Cardiac muscle cell (in vitro differentiated cells and primary cell): Measurements from ENCODE around the gene OSBPL5. TPM values are rescaled to one million over a fixed set of nuclear protein-coding genes. Genes with fewer than 3 reads are reported as not detected.

Experiments
- DNase-seq, 2 donors: peaks; one replicate each; pipeline versions ENCODE4 v3.0.0 to v3.0.0-alpha.2; 2010 to 2017; ENCODE audit warnings: low read depth in 1 of 2, low spot score in 1 of 2
- H3K27ac ChIP-seq: fragments of 200-600 bp; sonication (generic); 2 replicates; pipeline ENCODE4 v1.5.1; 2016
- H3K27me3 ChIP-seq: fragments of 200-600 bp; sonication (generic); 2 replicates; pipeline ENCODE4 v1.6.0; 2016; ENCODE audit warnings: control low read depth
- H3K36me3 ChIP-seq: fragments of 200-600 bp; sonication (generic); 2 replicates; pipeline ENCODE4 v1.5.1; 2016; ENCODE audit warnings: control low read depth
- H3K4me1 ChIP-seq: fragments of 200-600 bp; sonication (generic); 2 replicates; pipeline ENCODE4 v1.8.1; 2017; ENCODE audit warnings: low read depth, mild to moderate bottlenecking, mixed run types
- H3K4me3 ChIP-seq: fragments of 200-600 bp; sonication (generic); 2 replicates; pipeline ENCODE4 v1.5.1; 2016; ENCODE audit warnings: mild to moderate bottlenecking
- H3K9me3 ChIP-seq: fragments of 200-600 bp; sonication (generic); 2 replicates; pipeline ENCODE4 v1.5.1; 2017; ENCODE audit warnings: low read depth, mild to moderate bottlenecking, control low read depth
- polyA plus RNA-seq: library from polyadenylated mRNA; unstranded; fragments of >200 nt; fragmentation: Nextera tagmentation; extraction: Ambion mirVana; gene quantifications from 2 replicates; pipeline ENCODE4 v1.2.1, GENCODE V29; 2016
- total RNA-seq: library from RNA; depleted of rRNA; stranded (reverse); fragments of >200 nt; gene quantifications from 2 replicates; pipeline ENCODE4 v1.2.3, GENCODE V29; 2016
- TF ChIP-seq, protein P1 (sequence below): IDR thresholded peaks from 2 replicates; pipeline ENCODE4 v1.5.1; 2012; ENCODE audit warnings: low read depth, mild to moderate bottlenecking, low read length

OSBPL5 gene
- total and polyA plus RNA-seq, 2 experiments from 2014 or later: 20.9 to 33.9 TPM

DNA sequence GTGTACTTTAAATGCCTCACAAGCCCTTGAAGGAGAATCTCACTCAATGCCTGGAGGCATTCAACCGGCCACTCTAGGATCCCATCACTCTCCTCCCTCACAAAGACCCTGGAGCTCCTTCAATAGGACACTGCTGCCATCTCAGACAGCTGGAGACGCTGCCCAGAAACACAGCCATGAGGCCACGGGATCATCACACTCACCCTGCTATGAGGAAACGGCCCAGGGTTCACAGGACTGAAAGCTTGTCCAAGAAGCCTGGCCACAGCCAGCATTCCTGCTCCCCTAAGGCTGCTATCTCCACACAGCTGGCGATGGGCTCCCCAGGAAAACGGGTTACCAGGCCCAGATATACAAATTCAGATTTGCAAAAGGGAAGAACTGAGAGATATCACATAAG lies 121.1 kb downstream of the OSBPL5 start:
- no peaks in the 10 kb centered on the region for H3K9me3 ChIP-seq
- peaks cover 6% of the 10 kb centered on the region for H3K36me3 ChIP-seq
- H3K27me3 ChIP-seq: no peaks in the 10 kb centered on the region
- peak in 1 of 2 donors; percentile 47 for DNase-seq
- H3K4me1 ChIP-seq: no peaks in the 10 kb centered on the region
- H3K27ac ChIP-seq: no peak overlapping the region
- TF ChIP-seq, protein P1, sequence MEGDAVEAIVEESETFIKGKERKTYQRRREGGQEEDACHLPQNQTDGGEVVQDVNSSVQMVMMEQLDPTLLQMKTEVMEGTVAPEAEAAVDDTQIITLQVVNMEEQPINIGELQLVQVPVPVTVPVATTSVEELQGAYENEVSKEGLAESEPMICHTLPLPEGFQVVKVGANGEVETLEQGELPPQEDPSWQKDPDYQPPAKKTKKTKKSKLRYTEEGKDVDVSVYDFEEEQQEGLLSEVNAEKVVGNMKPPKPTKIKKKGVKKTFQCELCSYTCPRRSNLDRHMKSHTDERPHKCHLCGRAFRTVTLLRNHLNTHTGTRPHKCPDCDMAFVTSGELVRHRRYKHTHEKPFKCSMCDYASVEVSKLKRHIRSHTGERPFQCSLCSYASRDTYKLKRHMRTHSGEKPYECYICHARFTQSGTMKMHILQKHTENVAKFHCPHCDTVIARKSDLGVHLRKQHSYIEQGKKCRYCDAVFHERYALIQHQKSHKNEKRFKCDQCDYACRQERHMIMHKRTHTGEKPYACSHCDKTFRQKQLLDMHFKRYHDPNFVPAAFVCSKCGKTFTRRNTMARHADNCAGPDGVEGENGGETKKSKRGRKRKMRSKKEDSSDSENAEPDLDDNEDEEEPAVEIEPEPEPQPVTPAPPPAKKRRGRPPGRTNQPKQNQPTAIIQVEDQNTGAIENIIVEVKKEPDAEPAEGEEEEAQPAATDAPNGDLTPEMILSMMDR: no peak
- no peak overlapping the region for H3K4me3 ChIP-seq

DNA sequence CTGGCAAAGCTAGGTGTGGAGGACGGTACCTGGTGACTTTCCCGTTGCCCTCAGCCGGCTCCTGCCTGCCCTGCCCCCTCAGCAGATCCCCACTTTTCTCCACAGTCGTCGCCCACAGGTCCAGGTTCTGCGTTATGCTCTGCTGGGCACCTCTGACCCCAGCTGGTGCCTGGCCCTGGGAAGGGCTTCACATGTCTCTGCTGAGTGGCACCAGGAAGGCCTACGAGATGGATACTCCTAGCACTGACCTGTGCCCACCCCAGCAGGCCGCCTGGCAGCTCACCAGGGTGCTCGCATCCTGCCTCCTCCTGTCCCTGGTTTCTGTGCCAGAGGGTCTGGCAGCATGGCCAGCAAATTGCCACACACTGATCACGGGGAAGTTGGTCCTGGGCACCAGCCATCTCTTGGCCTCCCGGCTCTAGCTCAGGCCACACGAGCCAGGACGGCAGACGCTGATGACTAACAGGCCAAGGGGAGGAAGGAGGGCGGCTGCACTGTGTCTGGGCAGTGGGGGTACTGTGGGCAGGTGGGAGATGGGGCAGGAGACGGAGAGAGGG lies 121.7 kb downstream of the OSBPL5 start:
- Histone ChIP-seq H3K36me3 (peaks cover 12% of the 10 kb centered on the region), H3K9me3 (no peaks in the 10 kb centered on the region), H3K4me1 (no peaks in the 10 kb centered on the region), H3K27ac (no peak overlapping the region), H3K27me3 (no peaks in the 10 kb centered on the region), H3K4me3 (no peak overlapping the region)
- DNase-seq: peak in 1 of 2 donors; percentile 53
- TF ChIP-seq, protein P1: no peak

DNA sequence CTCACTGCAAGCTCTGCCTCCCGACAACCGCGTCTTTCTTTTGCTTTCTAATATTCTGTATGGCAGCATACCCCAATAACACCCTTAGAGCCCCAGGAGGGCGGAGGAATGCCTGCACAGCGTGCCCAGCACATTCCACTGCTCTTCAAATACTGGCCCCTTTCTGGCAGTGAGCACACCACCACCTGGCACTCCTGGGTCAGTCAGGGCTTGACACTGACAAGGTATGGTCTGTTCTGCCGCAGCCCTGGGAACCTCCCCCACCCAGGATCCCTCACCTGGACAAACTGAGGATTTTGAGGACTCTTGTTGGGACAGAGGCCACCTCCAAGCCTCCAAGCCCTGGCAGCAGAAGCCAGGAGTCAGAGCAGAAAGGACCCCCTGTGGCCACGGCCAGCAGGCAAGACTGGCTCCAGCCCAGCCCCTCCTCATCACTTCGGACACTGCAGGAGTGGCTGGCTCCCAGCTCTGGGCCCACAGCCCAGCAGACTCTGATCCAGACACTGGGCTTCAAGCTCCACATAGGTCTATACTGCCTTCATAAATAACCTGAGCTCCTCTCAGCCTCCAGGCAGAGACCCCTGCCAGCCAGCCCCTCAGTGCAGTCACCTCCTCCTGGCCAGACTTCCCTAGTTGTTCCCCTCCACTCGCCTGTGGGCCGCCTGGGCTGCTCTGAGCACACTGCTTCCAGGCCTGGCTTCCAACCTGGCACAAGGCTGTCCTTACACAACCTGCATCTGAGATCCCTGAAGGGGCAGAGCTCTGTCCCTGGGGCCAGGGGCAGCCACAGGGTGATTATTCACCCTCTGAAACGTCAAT lies 122.4 kb downstream of the OSBPL5 start:
- no peaks in the 10 kb centered on the region for H3K27me3 ChIP-seq
- no peak for DNase-seq
- TF ChIP-seq, protein P1: no peak
- peaks cover 18% of the 10 kb centered on the region for H3K36me3 ChIP-seq
- H3K27ac ChIP-seq: no peak overlapping the region
- H3K9me3 ChIP-seq: no peaks in the 10 kb centered on the region
- H3K4me3 ChIP-seq: no peak overlapping the region
- H3K4me1 ChIP-seq: no peaks in the 10 kb centered on the region

DNA sequence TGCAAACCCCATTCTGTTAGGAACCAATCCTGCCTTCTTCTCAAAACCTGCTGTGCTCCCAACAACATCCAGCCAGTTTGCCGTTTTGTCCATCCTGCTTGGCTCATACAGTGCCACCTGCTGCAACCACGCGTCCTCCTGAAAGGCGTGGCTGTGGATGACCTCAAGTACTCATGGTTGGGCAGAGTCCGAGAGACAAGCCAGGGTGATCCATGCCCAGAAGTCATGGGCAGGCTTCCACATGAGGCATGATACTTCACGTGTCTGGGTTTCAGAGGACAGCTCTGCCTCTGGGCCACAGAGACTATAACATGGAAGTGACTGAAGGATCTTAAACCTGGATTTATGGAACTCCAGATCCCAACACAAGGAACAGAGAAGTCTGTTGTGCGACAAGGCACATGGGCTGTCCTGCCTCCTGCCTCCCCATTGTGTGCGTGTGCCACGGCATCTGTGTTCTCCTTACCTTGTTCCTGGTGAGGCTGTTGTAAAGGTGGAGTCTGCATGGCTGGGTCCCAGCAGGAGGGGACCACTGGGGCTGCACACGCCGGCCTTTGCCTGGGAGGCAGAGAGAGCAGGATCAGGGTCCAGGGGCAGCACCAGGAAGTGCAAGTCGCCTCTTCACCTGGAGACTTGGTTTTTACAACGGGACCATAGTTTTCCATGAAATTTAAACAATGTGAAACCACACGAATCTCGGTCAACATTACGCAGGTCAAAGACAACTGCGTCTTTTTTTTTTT lies 123.2 kb downstream of the OSBPL5 start:
- Histone ChIP-seq H3K27ac (no peak overlapping the region), H3K4me3 (no peak overlapping the region), H3K9me3 (no peaks in the 10 kb centered on the region), H3K27me3 (no peaks in the 10 kb centered on the region), H3K4me1 (no peaks in the 10 kb centered on the region), H3K36me3 (peaks cover 19% of the 10 kb centered on the region)
- DNase-seq: no peak
- TF ChIP-seq, protein P1: no peak

DNA sequence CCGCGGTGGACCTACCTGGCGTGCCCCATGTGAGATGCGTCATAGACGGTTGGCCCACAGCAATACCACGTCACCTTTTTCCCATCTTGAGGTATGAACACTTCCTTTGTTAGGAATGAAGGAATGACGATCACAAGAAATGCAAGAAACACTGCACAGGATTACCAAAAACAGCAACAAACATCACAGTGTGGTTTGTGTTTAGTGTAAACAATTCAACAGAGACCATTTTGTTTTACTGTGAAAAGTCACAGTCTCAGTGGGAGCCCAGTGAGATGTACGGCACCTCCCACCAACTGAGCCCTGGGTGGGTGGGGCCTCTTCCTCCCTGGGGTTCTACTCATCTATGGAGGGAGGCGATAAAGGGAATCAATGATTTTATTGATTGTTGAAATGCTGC lies 124.2 kb downstream of the OSBPL5 start:
- DNase-seq: no peak
- Histone ChIP-seq H3K9me3 (no peaks in the 10 kb centered on the region), H3K36me3 (peaks cover 19% of the 10 kb centered on the region), H3K4me3 (no peak overlapping the region), H3K27ac (no peak overlapping the region), H3K4me1 (no peaks in the 10 kb centered on the region), H3K27me3 (no peaks in the 10 kb centered on the region)
- TF ChIP-seq, protein P1: no peak
